GM21360 (cell line): ENCODE results near the gene CCDC73.
"Not testable (repeated sequence)": the region's sequence is repeated elsewhere in the genome, so short reads cannot be mapped to it uniquely, and the experiment has no call there.

Source experiments
- ATAC-seq: cut with Tn5 transposase; IDR thresholded peaks from one replicate; pipeline ENCODE4 v1.9.1; 2021; ENCODE audit warnings: mild to moderate bottlenecking, moderate library complexity; ENCODE audit not compliant: unreplicated experiment

The CCDC73 gene

DNA sequence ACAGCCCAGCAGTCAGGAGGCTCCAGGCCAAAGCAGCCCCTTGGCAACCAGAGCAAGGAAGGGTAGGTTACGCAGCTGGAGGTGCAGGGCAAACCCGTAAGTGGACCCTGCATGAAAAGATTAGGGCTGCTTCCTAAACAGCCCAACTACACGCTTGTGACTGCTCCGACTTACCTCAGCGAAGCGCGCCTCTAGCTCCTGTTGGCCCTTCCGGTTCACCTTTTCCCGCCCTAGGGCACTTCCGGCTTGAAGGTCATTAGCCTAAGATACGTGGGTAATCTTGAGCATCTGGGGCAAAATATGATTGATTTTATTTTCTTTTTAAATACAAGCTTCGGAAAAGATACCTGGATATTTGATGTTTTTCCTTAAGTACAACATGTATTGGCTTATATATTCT lies at the start of gene CCDC73:
Gene CCDC73 (minus strand): TSS at position 224 of the 400 bp plus-strand sequence. CDS start 34,419 bp downstream, outside the sequence.
- no peak for ATAC-seq

DNA sequence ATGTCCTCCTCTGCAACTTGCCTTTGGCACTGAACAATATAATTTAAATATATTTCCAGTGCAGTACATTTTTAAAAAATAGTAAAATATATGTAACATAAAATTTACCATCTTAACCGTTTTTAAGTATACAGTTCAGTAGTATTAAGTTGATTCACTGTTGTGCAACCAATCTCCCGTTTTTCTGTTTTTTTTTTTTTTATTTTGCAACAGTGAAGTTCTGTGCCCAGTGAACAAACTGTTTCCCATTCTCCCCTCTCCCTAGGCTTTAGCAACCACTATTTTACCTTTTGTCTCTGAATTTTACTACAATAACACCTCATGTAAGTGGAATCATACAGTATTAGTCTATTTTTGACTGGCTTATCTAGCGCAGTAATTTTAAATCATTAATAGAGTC lies 49.1 kb upstream of the CCDC73 start:
- no peak for ATAC-seq

DNA sequence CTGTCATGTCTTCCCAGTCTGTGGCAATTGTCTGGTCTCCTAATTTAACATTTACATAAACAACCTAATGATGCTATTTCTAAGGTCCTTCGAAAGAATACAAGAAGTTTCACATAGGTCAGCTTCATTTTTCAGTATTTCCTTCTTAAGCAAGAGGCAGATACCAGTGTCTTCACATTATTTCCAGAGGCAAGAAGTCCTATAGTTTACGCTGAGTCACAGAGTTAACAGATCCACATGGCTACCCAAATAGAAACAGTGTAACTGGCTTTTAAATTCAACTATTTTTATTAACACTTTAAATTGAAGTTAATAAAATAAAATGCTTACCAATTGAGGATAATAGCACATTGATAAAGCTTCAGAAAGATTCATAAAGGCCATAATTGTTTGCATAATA lies 46.1 kb upstream of the CCDC73 start:
- ATAC-seq: no peak

DNA sequence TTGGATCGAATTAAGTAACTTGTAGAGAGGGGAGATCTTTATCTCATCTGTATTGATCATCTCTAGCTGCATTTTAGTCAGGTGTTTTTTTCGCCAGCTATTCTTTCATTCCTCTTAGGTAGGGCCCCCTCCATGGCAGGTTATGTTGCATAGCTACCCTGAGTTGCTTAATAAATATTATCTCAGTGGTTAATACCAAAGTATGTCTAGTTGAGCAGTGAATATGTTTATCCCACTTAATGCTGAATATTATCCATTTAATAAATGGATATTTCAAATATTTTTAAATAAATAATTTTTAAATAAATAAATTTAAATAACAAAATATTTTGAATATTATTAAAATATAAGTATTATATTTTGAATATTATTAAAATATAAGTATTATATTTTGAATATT lies 44.8 kb upstream of the CCDC73 start:
- no peak for ATAC-seq

DNA sequence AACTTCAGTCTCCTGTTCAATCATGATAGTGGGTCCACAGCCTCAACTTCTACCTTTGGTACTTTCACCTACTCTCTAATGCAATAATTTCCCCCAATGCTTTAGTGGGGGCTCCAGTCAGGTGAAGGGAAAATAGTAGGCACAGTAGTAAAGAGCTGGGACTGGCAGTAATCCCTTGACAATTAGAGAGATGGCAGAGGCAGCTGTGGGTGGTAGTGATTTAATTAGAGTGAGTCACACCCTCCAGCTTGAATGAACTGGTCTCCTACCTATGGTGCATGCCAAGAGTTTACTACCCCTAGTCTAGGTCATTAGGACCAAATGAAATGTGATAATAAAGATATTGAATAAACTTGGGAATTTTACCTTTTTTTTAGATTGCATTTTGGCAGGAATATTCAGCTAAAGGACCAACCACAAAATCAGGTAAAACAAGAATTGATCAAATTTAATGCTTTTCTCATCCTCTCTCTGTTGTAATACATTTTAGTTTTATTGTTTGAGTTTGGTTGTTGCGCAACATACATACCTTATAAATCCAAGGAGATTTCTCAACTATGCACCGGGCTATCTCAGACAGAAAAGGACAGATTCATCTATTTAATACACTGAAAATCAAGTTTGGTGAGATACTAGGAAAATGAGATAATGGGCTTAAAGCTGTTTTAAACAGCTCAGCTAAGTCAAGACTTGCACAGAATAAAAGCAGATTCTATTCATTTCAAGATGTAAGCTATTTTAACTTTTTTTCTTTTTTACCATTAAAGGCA lies 44.2 kb upstream of the CCDC73 start:
- ATAC-seq: no peak

DNA sequence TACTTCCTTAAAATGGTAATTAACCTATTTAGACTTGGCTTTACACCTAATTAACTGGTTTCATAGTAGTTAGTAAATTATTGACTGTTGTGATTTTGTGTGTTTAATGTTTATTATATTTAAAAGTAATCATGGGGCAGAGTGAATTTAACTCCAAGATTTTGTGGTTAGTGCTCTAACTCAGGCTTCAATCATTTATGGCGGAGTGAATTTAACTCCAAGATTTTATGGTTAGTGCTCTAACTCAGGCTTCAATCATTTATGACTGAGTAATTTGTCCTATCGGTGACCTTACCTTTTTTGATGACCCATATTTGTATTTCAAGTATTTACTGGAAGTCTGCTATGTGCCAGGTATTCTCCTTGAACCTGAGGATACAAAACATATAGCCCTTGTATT lies 42.5 kb upstream of the CCDC73 start:
- no peak for ATAC-seq

DNA sequence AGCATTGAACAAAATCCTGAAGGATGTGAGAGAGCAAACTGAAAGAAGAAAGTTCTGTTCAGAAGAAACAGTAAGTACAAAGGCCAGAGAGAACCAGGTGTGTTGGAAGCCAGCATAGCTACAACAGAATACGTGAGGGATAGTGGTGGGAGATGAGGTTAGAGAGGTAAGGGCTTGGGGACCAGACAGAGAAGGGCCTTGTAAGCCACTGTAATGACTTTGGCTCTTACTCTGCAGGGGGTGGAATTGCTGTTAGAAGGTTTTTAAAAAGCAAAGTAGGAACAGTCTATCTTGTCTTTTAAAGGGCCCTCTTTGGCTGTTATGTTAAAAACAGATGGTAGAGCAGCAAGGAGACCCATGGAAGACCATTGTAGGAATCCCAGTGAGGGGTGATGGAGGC lies 39.5 kb upstream of the CCDC73 start:
- ATAC-seq: no peak

DNA sequence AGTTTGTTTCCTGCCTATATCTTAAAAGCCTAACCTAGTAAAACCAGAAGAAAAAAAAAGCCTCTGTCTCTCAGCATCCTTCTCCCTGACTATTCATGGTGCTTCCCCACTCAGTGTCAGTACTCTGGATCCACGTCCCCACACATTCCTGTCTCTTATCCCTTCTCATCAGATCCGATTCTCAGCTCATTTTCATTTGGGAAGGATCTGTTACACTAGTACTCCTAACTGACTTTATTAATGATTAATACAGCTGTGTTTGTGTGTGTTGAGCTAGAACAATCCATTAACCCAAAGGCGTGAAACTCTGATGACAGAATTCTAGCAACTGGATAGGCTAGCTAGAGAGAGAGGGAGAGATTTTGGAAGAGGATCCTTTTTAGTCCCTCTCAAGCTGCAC lies 36.8 kb upstream of the CCDC73 start:
- ATAC-seq: no peak

DNA sequence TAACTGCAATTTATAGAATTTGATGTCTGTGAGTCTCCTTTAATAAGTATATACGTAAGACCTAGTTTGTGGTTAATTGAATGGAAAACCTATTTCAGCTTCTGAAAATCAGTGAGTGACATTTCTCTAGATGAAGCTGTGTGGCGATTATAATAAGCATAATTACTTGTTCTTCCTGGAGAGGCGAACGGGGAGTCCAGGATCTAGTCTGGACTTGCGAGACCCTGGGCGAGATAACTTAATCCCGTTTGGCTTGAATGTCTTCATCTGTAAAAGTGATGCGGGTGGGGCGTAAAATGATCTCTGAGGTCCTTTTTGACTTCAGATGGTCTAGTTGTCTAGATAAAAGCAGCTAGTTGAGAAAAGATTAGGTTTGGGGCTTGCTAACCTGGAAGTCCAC lies 36.3 kb upstream of the CCDC73 start:
- no peak for ATAC-seq

DNA sequence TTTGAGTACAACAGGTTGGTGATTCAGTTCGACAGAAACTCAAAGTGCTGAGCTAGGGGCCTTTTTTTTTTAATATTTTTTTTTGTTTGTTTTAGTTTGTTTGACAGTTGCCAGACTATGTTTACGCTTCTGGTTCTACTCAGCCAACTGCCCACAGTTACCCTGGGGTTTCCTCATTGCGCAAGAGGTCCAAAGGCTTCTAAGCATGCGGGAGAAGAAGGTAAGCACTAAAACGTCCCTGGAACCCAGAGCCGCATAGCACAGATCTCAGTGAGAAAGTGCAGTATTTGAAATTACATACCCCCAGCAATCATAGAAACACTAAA lies 35.9 kb upstream of the CCDC73 start:
- ATAC-seq: no peak

DNA sequence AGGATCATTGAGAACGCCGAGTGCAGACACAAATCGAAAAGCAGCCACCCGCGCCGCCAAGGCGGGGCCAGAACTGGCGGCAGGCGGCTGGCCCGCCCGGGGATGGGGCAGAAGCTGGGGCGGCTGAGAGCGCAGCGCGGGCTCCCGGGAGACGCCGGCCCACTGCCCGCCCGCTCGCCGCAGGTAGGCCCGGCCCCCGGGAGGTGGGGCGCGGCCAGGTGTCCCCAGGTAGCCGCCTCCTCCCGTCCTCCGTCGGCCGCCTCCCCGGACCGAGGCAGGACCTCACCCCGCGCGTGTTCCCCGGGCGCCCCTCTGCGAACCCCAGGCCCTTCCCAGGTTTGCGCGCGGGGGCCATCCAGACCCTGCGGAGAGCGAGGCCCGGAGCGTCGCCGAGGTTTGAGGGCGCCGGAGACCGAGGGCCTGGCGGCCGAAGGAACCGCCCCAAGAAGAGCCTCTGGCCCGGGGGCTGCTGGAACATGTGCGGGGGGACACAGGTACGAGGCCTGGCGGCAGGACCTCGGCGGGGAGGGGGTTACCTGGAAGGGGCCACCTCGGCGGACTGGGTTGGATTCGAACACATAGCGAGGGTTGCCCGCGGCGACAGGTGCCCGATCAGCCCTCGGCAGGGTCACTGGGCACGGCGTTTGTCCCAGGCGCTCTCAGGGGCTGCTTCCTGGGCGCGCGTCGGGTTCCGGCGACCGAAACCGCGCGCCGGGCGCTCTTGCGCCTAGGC lies 35.4 kb upstream of the CCDC73 start, which contains the start of gene PRRG4:
Gene PRRG4 (plus strand): TSS at position 248 of the 733 bp plus-strand sequence. CDS start 603 bp downstream, outside the sequence.
- ATAC-seq: peak; percentile 78

DNA sequence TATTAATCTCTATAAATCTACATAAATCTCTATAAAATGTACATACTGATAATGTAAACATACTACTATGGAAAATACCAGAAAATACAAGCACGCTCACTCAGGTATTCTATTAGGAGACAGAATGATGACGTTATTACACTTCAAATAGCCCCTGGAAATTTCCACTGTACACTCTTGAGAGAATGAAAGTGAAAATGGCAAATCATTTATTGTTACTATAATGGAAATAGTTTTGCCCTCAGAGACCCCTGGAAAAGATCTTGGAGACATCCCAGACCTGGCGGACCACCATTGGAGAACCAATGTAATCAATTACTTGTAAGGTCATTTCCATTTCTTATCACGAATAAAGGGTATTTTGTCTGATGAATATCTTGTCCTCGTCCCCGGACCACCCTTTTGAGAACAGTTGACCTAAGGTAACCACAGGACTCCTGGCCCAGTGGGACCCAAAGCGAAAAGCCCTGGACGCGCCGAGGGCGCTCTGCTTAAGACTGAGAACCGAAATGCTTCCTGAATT lies 34.8 kb upstream of the CCDC73 start:
- ATAC-seq: peak; percentile 43

DNA sequence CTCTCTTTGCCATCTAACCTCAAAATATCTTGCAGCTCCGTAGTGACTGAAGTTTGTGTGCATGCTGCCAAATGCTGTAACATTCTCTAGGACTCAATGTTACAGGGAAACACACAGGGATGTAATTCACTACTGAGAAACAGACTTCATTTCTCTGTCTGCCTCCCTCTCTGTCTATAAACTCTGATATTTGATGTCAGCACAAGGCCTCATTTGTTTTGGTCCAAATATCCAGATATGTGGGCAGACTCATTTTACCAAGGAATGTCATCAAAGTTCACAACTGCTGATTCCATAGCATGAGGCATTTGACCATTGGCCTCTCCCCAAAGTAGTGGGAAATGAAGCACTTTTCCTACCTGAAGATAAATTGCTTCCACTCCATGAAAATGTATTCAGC lies 32.8 kb upstream of the CCDC73 start:
- no peak for ATAC-seq

DNA sequence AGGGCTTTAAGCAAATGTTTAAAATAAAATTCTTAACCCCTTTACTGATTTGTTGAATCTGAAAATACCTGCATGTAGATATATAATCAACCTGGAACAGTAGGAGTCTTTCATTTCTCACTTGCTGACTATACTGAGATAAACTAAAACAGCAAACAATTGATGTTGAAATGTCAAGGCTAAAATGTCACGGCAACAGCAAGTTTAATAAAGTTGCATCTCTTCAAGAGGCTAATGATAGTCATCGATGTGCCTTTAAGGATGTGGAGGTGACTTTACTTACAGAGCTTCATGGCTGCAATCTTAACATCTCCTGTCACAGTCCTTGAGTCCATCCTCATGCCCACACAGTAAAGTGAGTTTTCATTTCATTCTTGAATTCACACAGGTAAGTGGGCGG lies 31.7 kb upstream of the CCDC73 start:
- ATAC-seq: no peak

DNA sequence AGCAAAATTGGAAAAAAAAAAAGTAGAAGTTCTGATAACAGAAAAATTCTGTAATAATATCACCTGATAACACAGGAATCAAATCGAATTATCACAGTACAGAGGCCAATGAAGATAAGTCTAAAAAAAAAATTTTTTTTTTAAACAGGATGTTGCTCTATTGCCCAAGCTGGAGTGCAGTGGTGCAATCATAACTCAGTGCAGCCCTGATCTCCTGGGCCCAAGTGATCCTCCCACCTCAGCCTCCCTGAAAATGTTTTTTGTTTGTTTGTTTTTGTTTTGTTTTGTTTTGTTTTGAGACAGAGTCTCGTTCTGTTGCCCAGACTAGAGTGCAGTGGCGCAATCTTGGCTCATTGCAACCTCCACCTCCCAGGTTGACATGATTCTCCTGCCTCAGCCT lies 29.2 kb upstream of the CCDC73 start:
- not testable (repeated sequence) for ATAC-seq

DNA sequence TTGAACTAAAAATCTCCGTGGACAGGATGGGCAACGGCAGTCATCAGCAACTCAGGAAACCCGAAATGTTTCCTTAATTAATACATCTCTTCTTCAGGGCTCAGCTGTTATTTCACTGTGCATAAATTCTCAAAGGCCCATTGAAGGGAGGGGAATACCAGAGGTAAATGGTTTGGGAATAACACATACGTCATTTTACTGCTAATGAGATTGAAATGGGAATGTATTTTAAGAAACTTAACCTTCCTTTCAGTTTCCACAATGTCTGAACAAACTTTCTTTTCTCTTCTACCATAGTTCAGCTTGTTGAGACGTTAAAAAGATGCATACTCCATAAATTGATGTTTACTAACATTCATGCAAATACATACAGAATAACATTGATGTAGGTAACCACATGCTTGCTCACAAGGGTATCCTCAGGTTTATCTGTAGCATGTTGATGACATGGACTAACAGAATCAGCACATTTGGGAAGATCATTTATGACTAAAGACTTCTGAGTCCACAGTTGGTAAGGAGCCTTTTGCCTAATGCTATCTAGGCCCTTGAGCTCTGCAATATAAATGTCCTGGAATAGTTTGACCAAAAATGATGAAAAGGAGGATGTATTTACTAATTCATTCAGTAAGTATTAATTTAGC lies 27.6 kb upstream of the CCDC73 start:
- no peak for ATAC-seq

DNA sequence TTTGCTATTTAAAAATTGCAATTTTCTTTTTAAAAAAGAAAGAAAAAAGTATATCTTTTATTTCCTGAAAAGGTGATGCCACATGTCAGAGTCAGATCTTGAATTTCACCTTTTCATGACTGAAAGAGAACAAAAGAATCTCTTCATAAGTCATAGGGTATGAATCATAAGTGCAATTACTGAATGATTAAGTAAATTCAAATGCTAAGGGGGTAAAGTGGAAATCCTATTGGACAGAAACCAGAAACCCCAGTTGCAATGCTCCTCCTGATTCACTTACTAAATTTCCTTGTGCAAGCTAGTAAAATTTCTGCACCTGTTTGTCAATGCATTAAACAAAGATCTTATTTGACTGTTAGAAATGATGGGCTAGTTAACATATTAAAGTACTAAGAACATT lies 27.1 kb upstream of the CCDC73 start:
- no peak for ATAC-seq

DNA sequence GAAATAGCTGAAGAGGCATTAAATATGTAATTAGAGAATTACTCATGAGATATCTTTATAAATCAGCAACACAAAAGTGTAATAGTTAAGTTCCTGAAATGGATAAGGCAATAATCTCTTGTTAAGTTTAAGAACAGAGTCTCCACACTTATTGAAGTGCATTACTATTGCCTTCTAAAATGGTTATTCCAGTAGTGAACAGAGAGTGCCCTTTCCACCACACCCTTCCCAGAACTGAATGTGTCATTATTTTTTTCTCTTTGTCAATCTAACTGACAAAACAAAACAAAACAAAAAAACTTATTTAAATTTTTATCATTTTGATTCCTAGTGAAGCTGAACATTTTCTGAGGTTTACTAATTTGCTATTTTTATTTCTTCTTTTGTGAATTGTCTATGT lies 26.0 kb upstream of the CCDC73 start:
- ATAC-seq: no peak

DNA sequence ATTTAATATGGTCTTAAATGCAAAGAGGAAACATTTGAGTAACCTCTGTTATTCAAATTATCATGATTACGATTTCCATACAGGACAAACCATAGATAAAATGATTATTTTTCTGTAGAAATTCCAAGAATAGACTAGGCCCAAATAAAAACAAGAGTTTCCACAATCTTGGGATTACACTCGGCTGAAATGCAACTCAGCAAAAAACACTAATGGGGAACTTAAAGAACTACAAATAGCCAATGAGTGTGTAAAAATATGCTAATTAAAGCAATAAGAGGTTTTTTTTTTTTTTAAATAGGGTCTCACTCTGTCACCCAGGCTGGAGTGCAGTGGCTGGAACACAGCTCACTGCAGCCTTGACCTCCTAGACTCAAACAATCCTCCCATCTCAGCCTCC lies 24.7 kb upstream of the CCDC73 start:
- ATAC-seq: no peak

DNA sequence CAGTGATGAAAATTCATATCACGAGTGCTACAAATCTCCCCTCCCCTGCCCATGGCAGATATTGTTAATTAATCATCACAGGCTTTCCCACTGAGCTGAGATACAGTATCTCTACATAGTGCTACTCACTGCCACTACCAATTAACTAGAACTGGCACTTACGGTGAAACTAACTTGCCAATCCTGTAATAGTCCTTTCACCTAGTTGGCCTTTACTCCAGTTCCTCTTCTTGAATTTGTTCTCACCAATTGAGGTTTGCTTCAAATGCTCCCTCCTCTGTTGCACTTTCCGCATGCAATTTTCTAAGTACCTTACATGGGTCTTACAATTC lies 23.4 kb upstream of the CCDC73 start:
- ATAC-seq: no peak

DNA sequence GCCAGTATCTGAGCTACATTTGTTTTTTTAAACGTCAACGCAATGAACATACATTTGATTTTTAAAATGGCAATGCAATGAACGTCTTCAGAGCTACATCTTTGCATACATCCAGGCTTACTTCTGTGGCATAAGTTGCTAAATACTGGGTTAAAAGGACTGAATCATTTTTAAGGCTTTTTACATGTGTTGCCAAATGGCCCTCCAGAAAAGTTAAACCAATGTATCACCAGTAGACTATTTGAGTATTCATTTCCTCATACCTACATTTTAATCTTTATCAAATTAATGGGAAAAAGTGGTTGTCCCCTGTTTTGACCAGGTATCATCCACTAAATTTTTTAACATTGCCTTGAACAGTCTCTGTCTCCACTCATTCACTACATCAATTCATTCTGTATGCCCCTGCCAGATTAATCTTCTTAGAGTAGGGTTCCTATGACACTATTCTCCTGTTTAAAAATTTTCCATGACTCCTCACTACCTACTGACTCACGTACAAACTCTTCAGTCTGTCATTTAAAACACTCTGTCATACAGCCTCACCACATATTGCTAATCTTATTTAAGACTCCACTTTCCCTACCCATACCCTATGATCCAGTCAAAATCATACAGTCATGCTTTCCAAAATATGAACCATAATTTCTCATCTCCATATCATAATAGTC lies 22.9 kb upstream of the CCDC73 start:
- no peak for ATAC-seq
